Endothelial cell of umbilical vein (primary cell): ENCODE data around the gene SPATA32. TPM values are rescaled to one million over a fixed set of nuclear protein-coding genes. Genes with fewer than 3 reads are reported as not detected.

Source experiments
- BruUV-seq: library from RNA; stranded (reverse); fragments of 400-500 nt; replicated peaks from 2 replicates; lab custom pipeline; 2021; lab: Mats Ljungman, UMichigan
- CTCF ChIA-PET: fragments of 300-600, 350-600 bp; sonication (Branson Sonifier 250); formaldehyde crosslinking; loops from one replicate; lab custom pipeline; 2021; ENCODE audit warnings: antibody characterized with exemption, inconsistent platforms; lab: Charles Lee
- POLR2A ChIA-PET: fragments of 300-600, 350-600 bp; sonication (Branson Sonifier 250); formaldehyde crosslinking; loops from one replicate; lab custom pipeline; 2021; ENCODE audit warnings: antibody characterized with exemption, inconsistent platforms; lab: Charles Lee
- DNase-seq: peaks from one replicate; pipeline ENCODE4 v3.0.0-alpha.2; 2011; ENCODE audit warnings: low read depth, low spot score
- FAIRE-seq: peaks from 2 replicates; lab custom pipeline; 2011; peaks lifted over from hg19 to GRCh38; lab: Jason Lieb, UNC
- H2AFZ ChIP-seq: 2 replicates; pipeline ENCODE4 v1.6.0; 2012; ENCODE audit warnings: low read depth, low read length, control low read depth, inconsistent platforms
- H3K27ac ChIP-seq: 2 replicates; pipeline ENCODE4 v1.5.1; 2011; ENCODE audit warnings: low read depth, mild to moderate bottlenecking, control low read depth, low read length, moderate library complexity; ENCODE audit not compliant: insufficient read depth
- H3K27me3 ChIP-seq, 2 experiments: 2 replicates each; pipeline versions ENCODE4 v1.6.0 to v1.6.1; 2011; ENCODE audit warnings: low read length in 2 of 2, mixed read lengths in 1 of 2; ENCODE audit not compliant: control insufficient read depth in 2 of 2, insufficient read depth in 2 of 2
- H3K36me3 ChIP-seq, 2 experiments: 2 replicates in 1 of 2; 3 replicates in 1 of 2; pipeline ENCODE4 v1.5.1; 2011; ENCODE audit warnings: low read length in 2 of 2, mild to moderate bottlenecking in 1 of 2, moderate library complexity in 1 of 2; ENCODE audit not compliant: control insufficient read depth in 2 of 2, insufficient read depth in 2 of 2; ENCODE audit errors: extremely low read depth in 1 of 2
- H3K4me1 ChIP-seq: 3 replicates; pipeline ENCODE4 v1.5.1; 2011; ENCODE audit warnings: mild to moderate bottlenecking, low read length; ENCODE audit not compliant: control insufficient read depth, insufficient read depth; ENCODE audit errors: extremely low read depth
- H3K4me2 ChIP-seq: 2 replicates; pipeline ENCODE4 v1.6.1; 2011; ENCODE audit warnings: low read length, control low read depth, mixed read lengths; ENCODE audit not compliant: insufficient read depth
- H3K4me3 ChIP-seq, 3 experiments: fragments of 200-600 bp in 1 of 3; sonication (generic), shearing (Covaris generic) in 1 of 3; replicated peaks in 1 of 3; 2 replicates each; pipeline ENCODE4 v1.5.1; 2011 to 2016; ENCODE audit warnings: control low read depth in 3 of 3, low read length in 3 of 3, mild to moderate bottlenecking in 2 of 3, inconsistent platforms in 1 of 3, low read depth in 1 of 3, moderate library complexity in 1 of 3; ENCODE audit not compliant: insufficient read depth in 1 of 3
- H3K79me2 ChIP-seq: 2 replicates; pipeline ENCODE4 v1.6.0; 2012; ENCODE audit warnings: low read length, inconsistent platforms; ENCODE audit not compliant: control insufficient read depth, insufficient read depth
- H3K9ac ChIP-seq: replicated peaks from 2 replicates; pipeline ENCODE3; 2011; ENCODE audit warnings: low read length, control low read depth; ENCODE audit not compliant: insufficient read depth; ENCODE audit errors: extremely low read depth
- H3K9me1 ChIP-seq: replicated peaks from 3 replicates; pipeline ENCODE4 v1.6.0; 2011; ENCODE audit warnings: mild to moderate bottlenecking, low read length; ENCODE audit not compliant: control insufficient read depth, insufficient read depth; ENCODE audit errors: extremely low read depth
- H3K9me3 ChIP-seq: replicated peaks from 2 replicates; pipeline ENCODE4 v1.5.1; 2012; ENCODE audit warnings: low read length, inconsistent platforms; ENCODE audit not compliant: control insufficient read depth, insufficient read depth
- H4K20me1 ChIP-seq: replicated peaks from 2 replicates; pipeline ENCODE3; 2011; ENCODE audit warnings: mild to moderate bottlenecking, low read length; ENCODE audit not compliant: control insufficient read depth, insufficient read depth; ENCODE audit errors: extremely low read depth
- CTCF ChIP-seq, 2 donors: IDR thresholded peaks; 1 replicate in 1 of 2; 2 replicates in 1 of 2; pipeline ENCODE4 v1.5.1; 2011; ENCODE audit warnings: low read length in 2 of 2, mild to moderate bottlenecking in 2 of 2, moderate library complexity in 2 of 2, control low read depth in 1 of 2, inconsistent platforms in 1 of 2, low read depth in 1 of 2; ENCODE audit not compliant: insufficient read depth in 1 of 2; ENCODE audit errors: extremely low read depth in 1 of 2
- FOS ChIP-seq: IDR thresholded peaks from 2 replicates; pipeline ENCODE4 v1.6.1; 2011; ENCODE audit warnings: mild to moderate bottlenecking, low read length, moderate library complexity, borderline replicate concordance; ENCODE audit not compliant: insufficient read depth
- JUN ChIP-seq: IDR thresholded peaks from 2 replicates; pipeline ENCODE4 v1.6.1; 2011; ENCODE audit warnings: borderline replicate concordance, low read depth; ENCODE audit not compliant: insufficient read length, insufficient read depth
- MYC ChIP-seq: IDR thresholded peaks from one replicate; pipeline ENCODE4 v1.6.1; 2011; ENCODE audit warnings: mild to moderate bottlenecking, low read depth, low read length
- POLR2A ChIP-seq: IDR thresholded peaks from 2 replicates; pipeline ENCODE4 v1.6.1; 2012; ENCODE audit warnings: low read depth, mild to moderate bottlenecking, control low read depth, low read length
- POLR2AphosphoS5 ChIP-seq: IDR thresholded peaks from 2 replicates; pipeline ENCODE4 v1.6.1; 2012; ENCODE audit warnings: low read depth, mild to moderate bottlenecking, control low read depth, low read length, moderate library complexity; ENCODE audit not compliant: insufficient read depth
- dilution Hi-C: fragments of 300-500 bp; cut with MboI; formaldehyde crosslinking; loops from one replicate; pipeline ENCODE4 v1.15.0; 2019; ENCODE audit warnings: low sequenced_read_pairs; ENCODE audit not compliant: extremely low pct_ligation_motif_present
- intact Hi-C: fragments of 100-400 bp; cut with micrococcal nuclease; formaldehyde crosslinking; loops from one replicate; pipeline ENCODE4 v1.10.0; 2022
- polyA plus RNA-seq, 4 experiments: library from polyadenylated mRNA; depleted of rRNA in 3 of 4; stranded (reverse) in 3 of 4; unstranded in 1 of 4; fragments of >200 nt; gene quantifications; 2 replicates each; pipeline versions ENCODE4 v1.2.1 to v1.2.3, GENCODE V29; 2011 to 2012; ENCODE audit warnings: missing spikeins in 1 of 4
- total RNA-seq: library from RNA; stranded (reverse); gene quantifications from 2 replicates; pipeline ENCODE4 v1.2.3, GENCODE V29; 2021

SPATA32 gene
- total and polyA plus RNA-seq, 2 donors (not counting 3 experiments of a cell fraction or from before 2014, with no cell fraction given) = not detected

GRCh38 chr17:45291171-45291805 is 29.4 kb upstream of the SPATA32 start:
- no peak overlapping the region for H3K27ac ChIP-seq
- no peak overlapping the region for H3K4me3 ChIP-seq
- H2AFZ ChIP-seq = no peak overlapping the region
- no peaks in the 10 kb centered on the region for H3K27me3 ChIP-seq
- no TSS peak for BruUV-seq
- no peak for DNase-seq
- peaks cover 2 to 27% of the 10 kb centered on the region in 2 experiments for H3K36me3 ChIP-seq
- ChIA-PET CTCF (interaction anchor here (3.7 to 5.3 kb wide), 2 partner anchors 14 to 24 kb away, joined by 31 to 69 read pairs; partner anchors contain the start of gene MAP3K14), POLR2A (no interaction called here)
- no peak overlapping the region for H3K9ac ChIP-seq
- no peaks in the 10 kb centered on the region for H3K9me1 ChIP-seq
- FAIRE-seq = no peak
- H3K4me1 ChIP-seq = peaks cover 36% of the 10 kb centered on the region
- H3K9me3 ChIP-seq = no peaks in the 10 kb centered on the region
- H4K20me1 ChIP-seq = no peaks in the 10 kb centered on the region
- intact Hi-C loops (no loop called here), dilution Hi-C loops (no loop called here)
- no peak for TF ChIP-seq MYC
- no peak for TF ChIP-seq FOS
- no peak for TF ChIP-seq POLR2AphosphoS5
- TF ChIP-seq CTCF (IDR thresholded peaks at IDR 0.05; ENCODE audit: extremely low read depth in 1 of 2, insufficient read depth in 1 of 2, low read depth in 1 of 2, low read length in 2 of 2) = no peak
- no peak for TF ChIP-seq POLR2A
- TF ChIP-seq JUN = no peak
- H3K79me2 ChIP-seq = peaks cover 25% of the 10 kb centered on the region
- H3K4me2 ChIP-seq = no peak overlapping the region
